DOHH2 (cell line): ENCODE results near the gene ACSM2A.
"Not testable (repeated sequence)": the region's sequence is repeated elsewhere in the genome, so short reads cannot be mapped to it uniquely, and the experiment has no call there.

Source experiments
- H3F3A ChIP-seq: fragments of 200-600 bp; sonication (generic), shearing (Covaris generic); 2 replicates; pipeline ENCODE4 v1.6.0; 2016; ENCODE audit warnings: antibody characterized with exemption, mild to moderate bottlenecking; ENCODE audit not compliant: control insufficient read depth, insufficient read depth
- H3K27ac ChIP-seq: fragments of 200-600 bp; sonication (generic); 2 replicates; pipeline ENCODE4 v1.5.1; 2014; ENCODE audit warnings: low read depth, mild to moderate bottlenecking, low read length, moderate library complexity
- H3K27me3 ChIP-seq: fragments of 200-600 bp; sonication (generic); 2 replicates; pipeline ENCODE4 v1.6.1; 2014; ENCODE audit warnings: mild to moderate bottlenecking, low read length, mixed read lengths; ENCODE audit not compliant: control insufficient read depth
- H3K36me3 ChIP-seq: fragments of 200-600 bp; sonication (generic); 2 replicates; pipeline ENCODE4 v1.6.1; 2014; ENCODE audit warnings: mild to moderate bottlenecking, low read length, moderate library complexity, mixed read lengths; ENCODE audit not compliant: control insufficient read depth
- H3K4me1 ChIP-seq: fragments of 200-600 bp; sonication (generic); 2 replicates; pipeline ENCODE4 v1.6.1; 2014; ENCODE audit warnings: mild to moderate bottlenecking, low read length, mixed read lengths; ENCODE audit not compliant: control insufficient read depth
- H3K4me2 ChIP-seq: fragments of 200-600 bp; sonication (generic); 2 replicates; pipeline ENCODE4 v1.6.0; 2014; ENCODE audit warnings: mild to moderate bottlenecking, low read length, moderate library complexity
- H3K4me3 ChIP-seq: fragments of 200-600 bp; sonication (generic); 2 replicates; pipeline ENCODE4 v1.5.1; 2014; ENCODE audit warnings: mild to moderate bottlenecking, low read length, mixed read lengths
- H3K79me2 ChIP-seq: fragments of 200-600 bp; sonication (generic); 2 replicates; pipeline ENCODE4 v1.6.1; 2014; ENCODE audit warnings: mild to moderate bottlenecking, low read length, mixed read lengths; ENCODE audit not compliant: control insufficient read depth
- H3K9me2 ChIP-seq: fragments of 200-600 bp; sonication (generic); replicated peaks from 2 replicates; pipeline ENCODE4 v1.6.1; 2014; ENCODE audit warnings: mild to moderate bottlenecking, low read length, mixed read lengths; ENCODE audit not compliant: control insufficient read depth
- H3K9me3 ChIP-seq: fragments of 200-600 bp; sonication (generic); 2 replicates; pipeline ENCODE4 v1.6.1; 2014; ENCODE audit warnings: antibody characterized with exemption, low read length, mixed read lengths; ENCODE audit not compliant: control insufficient read depth, insufficient read depth
- H4K20me1 ChIP-seq: fragments of 200-600 bp; sonication (generic); 2 replicates; pipeline ENCODE4 v1.6.0; 2014; ENCODE audit warnings: low read depth, mild to moderate bottlenecking, antibody characterized with exemption, low read length, moderate library complexity; ENCODE audit not compliant: control insufficient read depth, insufficient read depth
- EZH2phosphoT487 ChIP-seq: fragments of 200-600 bp; sonication (generic); IDR thresholded peaks from 2 replicates; pipeline ENCODE4 v1.6.1; 2017; ENCODE audit warnings: borderline replicate concordance, mild to moderate bottlenecking, antibody characterized with exemption, low read length, moderate library complexity, mixed read lengths
- TF ChIP-seq, protein P1 (sequence below): fragments of 200-600 bp; sonication (generic); IDR thresholded peaks from one replicate; pipeline ENCODE4 v1.5.1; 2014; ENCODE audit warnings: antibody characterized with exemption, mild to moderate bottlenecking, low read depth, low read length; ENCODE audit not compliant: poor library complexity, severe bottlenecking

The ACSM2A gene

DNA sequence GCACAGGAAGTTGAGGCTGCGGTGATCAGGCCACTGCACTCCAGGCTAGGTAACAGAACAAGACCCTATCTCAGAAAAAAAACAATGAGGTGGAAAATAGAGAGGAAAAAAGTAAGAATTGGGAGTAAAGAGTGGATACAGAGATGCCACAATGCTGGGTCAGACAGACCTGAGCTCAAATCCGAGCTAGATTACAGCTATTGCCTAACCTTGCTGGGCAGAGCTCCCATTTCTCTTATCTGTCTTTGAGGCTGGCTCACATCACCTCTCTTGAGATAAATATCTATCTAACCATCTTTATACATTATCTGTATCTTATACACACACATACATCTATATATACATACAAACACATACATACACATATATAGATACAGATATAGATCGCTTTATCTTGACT, 65.8 kb downstream of the ACSM2A start:
- H3K36me3 ChIP-seq: no peaks in the 10 kb centered on the region
- H3K9me3 ChIP-seq: no peaks in the 10 kb centered on the region
- TF ChIP-seq, protein P1, sequence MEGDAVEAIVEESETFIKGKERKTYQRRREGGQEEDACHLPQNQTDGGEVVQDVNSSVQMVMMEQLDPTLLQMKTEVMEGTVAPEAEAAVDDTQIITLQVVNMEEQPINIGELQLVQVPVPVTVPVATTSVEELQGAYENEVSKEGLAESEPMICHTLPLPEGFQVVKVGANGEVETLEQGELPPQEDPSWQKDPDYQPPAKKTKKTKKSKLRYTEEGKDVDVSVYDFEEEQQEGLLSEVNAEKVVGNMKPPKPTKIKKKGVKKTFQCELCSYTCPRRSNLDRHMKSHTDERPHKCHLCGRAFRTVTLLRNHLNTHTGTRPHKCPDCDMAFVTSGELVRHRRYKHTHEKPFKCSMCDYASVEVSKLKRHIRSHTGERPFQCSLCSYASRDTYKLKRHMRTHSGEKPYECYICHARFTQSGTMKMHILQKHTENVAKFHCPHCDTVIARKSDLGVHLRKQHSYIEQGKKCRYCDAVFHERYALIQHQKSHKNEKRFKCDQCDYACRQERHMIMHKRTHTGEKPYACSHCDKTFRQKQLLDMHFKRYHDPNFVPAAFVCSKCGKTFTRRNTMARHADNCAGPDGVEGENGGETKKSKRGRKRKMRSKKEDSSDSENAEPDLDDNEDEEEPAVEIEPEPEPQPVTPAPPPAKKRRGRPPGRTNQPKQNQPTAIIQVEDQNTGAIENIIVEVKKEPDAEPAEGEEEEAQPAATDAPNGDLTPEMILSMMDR: no peak
- TF ChIP-seq EZH2phosphoT487: no peak
- no peaks in the 10 kb centered on the region for H3K4me1 ChIP-seq
- no peak overlapping the region for H3K4me2 ChIP-seq
- H3K27me3 ChIP-seq: no peaks in the 10 kb centered on the region; the same call in 1 of the 2 replicates
- H3K9me2 ChIP-seq: no peaks in the 10 kb centered on the region
- H3K27ac ChIP-seq: no peak overlapping the region
- no peaks in the 10 kb centered on the region for H4K20me1 ChIP-seq
- no peak overlapping the region for H3K4me3 ChIP-seq
- no peaks in the 10 kb centered on the region for H3F3A ChIP-seq
- H3K79me2 ChIP-seq: no peaks in the 10 kb centered on the region

DNA sequence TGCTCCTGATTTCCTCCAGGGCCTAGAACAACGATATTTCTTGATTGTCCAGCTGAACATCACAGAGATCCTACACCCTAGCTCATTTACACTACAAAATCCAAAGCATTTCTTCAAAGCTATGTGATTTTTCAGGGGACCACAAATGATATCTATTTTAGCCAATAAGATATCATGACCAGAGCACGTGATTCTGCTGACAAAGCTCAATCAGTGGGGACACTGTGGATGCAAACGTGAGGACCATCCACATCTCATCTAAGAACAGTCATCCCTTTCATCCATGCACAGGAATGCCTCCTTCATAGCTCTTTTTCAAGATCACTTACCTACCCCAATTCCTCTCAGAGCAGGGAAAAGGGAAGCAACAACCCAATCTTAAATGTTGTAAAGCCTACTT, 67.9 kb downstream of the ACSM2A start:
- H3K79me2 ChIP-seq: no peaks in the 10 kb centered on the region
- H3K36me3 ChIP-seq: no peaks in the 10 kb centered on the region
- H3K9me3 ChIP-seq: no peaks in the 10 kb centered on the region
- no peak overlapping the region for H3K4me3 ChIP-seq
- H3K4me1 ChIP-seq: no peaks in the 10 kb centered on the region
- no peaks in the 10 kb centered on the region for H3K27me3 ChIP-seq
- TF ChIP-seq, protein P1: no peak
- no peak for TF ChIP-seq EZH2phosphoT487
- H4K20me1 ChIP-seq: no peaks in the 10 kb centered on the region
- no peaks in the 10 kb centered on the region for H3F3A ChIP-seq
- H3K27ac ChIP-seq: no peak overlapping the region
- H3K9me2 ChIP-seq: no peaks in the 10 kb centered on the region
- H3K4me2 ChIP-seq: no peak overlapping the region

DNA sequence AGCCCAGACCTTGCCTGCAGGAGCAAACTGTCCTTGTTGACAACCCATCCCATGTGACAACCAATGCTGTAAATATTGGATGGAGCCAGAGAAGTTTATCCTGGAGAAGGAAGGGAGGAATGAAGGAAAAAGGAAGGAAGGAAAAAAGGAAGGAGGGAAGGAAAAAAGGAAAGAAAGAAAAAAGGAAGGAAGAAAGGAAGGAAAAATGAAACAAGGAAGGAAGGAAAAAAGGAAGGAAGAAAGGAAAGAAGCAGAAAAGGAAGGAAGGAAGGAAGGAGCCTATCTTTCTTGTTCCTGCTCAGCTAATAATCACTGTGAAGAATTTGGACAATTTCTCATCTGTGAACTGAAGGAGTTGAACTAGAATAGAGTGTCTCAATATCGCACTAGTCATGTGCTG, 68.8 kb downstream of the ACSM2A start:
- H3K36me3 ChIP-seq: no peaks in the 10 kb centered on the region
- no peak overlapping the region for H3K4me2 ChIP-seq
- no peaks in the 10 kb centered on the region for H3K4me1 ChIP-seq
- no peaks in the 10 kb centered on the region for H3F3A ChIP-seq
- no peaks in the 10 kb centered on the region for H3K27me3 ChIP-seq
- H3K27ac ChIP-seq: no peak overlapping the region
- no peaks in the 10 kb centered on the region for H3K9me3 ChIP-seq
- no peak overlapping the region for H3K4me3 ChIP-seq
- H3K79me2 ChIP-seq: no peaks in the 10 kb centered on the region
- TF ChIP-seq, protein P1: no peak
- no peak for TF ChIP-seq EZH2phosphoT487
- no peaks in the 10 kb centered on the region for H4K20me1 ChIP-seq
- no peaks in the 10 kb centered on the region for H3K9me2 ChIP-seq

DNA sequence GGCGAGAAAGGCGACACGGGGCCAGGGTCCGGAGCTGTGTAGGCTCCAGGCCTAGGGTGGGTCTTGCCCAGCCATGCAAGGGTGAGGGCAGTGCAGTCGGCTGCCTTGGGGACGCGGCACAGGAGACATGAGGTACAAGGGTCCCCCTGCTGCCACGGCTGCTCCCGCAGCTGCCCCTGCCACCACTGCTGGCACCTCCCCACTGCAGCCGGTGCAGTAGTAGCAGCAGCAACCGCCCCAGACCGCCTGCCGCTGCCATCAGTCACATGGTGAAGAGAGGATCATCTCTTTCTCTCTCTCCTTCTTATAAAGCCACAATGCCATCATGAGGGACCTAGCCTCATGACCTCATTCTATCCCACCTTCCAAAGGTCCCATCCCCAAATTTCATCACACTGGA, 80.5 kb downstream of the ACSM2A start:
- not testable (repeated sequence) for H3K4me1 ChIP-seq, H3K4me3 ChIP-seq, H3K27ac ChIP-seq, H3K79me2 ChIP-seq, H4K20me1 ChIP-seq, H3F3A ChIP-seq, H3K27me3 ChIP-seq, H3K9me2 ChIP-seq, H3K36me3 ChIP-seq, H3K9me3 ChIP-seq, H3K4me2 ChIP-seq

DNA sequence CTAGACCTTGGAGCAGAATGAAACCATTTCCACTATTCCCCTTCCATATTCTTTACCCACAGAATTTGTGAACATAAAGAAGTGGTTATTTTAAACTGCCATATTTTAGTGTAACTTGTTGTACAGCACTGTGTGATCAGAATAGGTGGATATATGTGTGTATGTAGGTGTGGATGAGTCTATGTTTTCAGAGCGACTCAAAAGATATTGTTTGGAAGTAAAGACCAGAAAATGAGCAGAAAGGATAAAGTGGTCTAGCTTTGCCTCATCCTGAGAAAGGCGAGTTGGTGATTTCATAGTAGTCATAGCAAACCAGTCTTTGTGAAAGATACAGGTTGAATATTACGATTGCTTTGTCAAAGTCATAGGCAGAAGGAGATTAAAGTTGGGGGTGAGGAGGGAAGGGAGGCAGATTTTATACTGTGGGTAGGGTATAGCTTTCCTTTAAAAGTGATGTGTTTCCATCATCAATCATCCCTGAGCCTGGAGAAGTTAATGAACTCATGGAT, 81.0 kb downstream of the ACSM2A start:
- H3K27me3 ChIP-seq, H3K4me3 ChIP-seq, H3K4me1 ChIP-seq, H3K27ac ChIP-seq, H3K9me2 ChIP-seq, H3K36me3 ChIP-seq, H3K79me2 ChIP-seq, H3K4me2 ChIP-seq, H3K9me3 ChIP-seq, H3F3A ChIP-seq, H4K20me1 ChIP-seq: not testable (repeated sequence)

DNA sequence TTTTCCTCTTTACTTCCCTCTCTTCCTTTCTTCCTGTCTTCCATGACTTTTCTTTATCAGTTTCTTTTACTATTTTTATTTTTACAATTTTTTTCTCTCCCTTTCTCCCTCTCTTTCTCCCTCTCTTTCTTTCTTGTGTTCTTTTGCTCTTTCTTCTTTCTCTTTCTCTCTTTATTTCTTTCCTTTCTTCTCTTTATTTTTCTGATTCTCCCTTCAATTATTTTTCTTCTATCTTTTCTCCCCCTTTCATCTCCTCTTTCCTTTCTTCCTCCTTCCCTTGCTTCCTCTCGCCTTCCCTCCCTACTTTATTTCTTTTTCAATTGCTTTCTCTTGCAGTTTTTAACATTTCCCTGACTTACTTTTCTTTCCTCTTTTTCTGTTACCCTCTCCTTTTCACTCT, 85.3 kb downstream of the ACSM2A start:
- H3K27ac ChIP-seq, H3F3A ChIP-seq, H3K4me3 ChIP-seq, H3K9me3 ChIP-seq, H3K9me2 ChIP-seq, H4K20me1 ChIP-seq, H3K36me3 ChIP-seq, H3K4me2 ChIP-seq, H3K27me3 ChIP-seq, H3K4me1 ChIP-seq, H3K79me2 ChIP-seq: not testable (repeated sequence)
